Body of pancreas (tissue), 4 donors: ENCODE results near the gene PLEKHG4B. TPM values are rescaled to one million over a fixed set of nuclear protein-coding genes. Genes with fewer than 3 reads are reported as not detected.
"Not testable (repeated sequence)": the region's sequence is repeated elsewhere in the genome, so short reads cannot be mapped to it uniquely, and the experiment has no call there.

ENCODE experiments used
- ATAC-seq: fragments of 150-250 bp; one replicate; pipeline ENCODE4 v1.9.1; 2016
- DNase-seq, 4 donors: peaks; one replicate each; pipeline ENCODE4 v3.0.0-alpha.2; 2019
- H3K27ac ChIP-seq, 4 donors: fragments of 200-600 bp; sonication (generic); 1 replicate in 3 of 4; 2 replicates in 1 of 4; pipeline versions ENCODE4 v1.5.1 to v1.6.1; 2016 to 2019; ENCODE audit warnings: mild to moderate bottlenecking in 1 of 4, mixed read lengths in 1 of 4, moderate library complexity in 1 of 4
- H3K27me3 ChIP-seq, 2 donors: fragments of 200-600 bp; sonication (generic); one replicate each; pipeline ENCODE4 v1.6.0; 2016; ENCODE audit warnings: mild to moderate bottlenecking in 1 of 2
- H3K36me3 ChIP-seq, 2 donors: fragments of 200-600 bp; sonication (generic); replicated peaks in 1 of 2; 2 replicates each; pipeline ENCODE4 v1.5.1; 2016; ENCODE audit warnings: low read depth in 2 of 2; ENCODE audit not compliant: insufficient read depth in 1 of 2
- H3K4me1 ChIP-seq: fragments of 200-600 bp; sonication (generic); one replicate; pipeline ENCODE4 v1.6.0; 2016
- H3K4me3 ChIP-seq, 2 donors: fragments of 200-600 bp; sonication (generic); 1 replicate in 1 of 2; 2 replicates in 1 of 2; pipeline ENCODE4 v1.5.1; 2016 to 2019
- H3K9me3 ChIP-seq, 3 donors: fragments of 200-600 bp; sonication (generic); 1 replicate in 2 of 3; 2 replicates in 1 of 3; pipeline ENCODE4 v1.5.1; 2016
- CTCF ChIP-seq, 7 experiments: fragments of 450-650 bp in 4 of 7; fragments of 200-600 bp in 3 of 7; sonication (generic) in 3 of 7; IDR thresholded peaks; one replicate each; pipeline ENCODE4 v1.5.1; 2016 to 2019; ENCODE audit warnings: antibody characterized with exemption in 7 of 7
- POLR2A ChIP-seq, 3 donors: fragments of 450-650 bp; IDR thresholded peaks; one replicate each; pipeline ENCODE4 v1.6.1; 2016; ENCODE audit warnings: antibody characterized with exemption in 3 of 3, mild to moderate bottlenecking in 2 of 3
- WGBS, 2 donors: methylation state at CpG; one replicate each; pipeline ENCODE4 v1.1.5; 2017; 5-methylcytosine and 5-hydroxymethylcytosine counted together
- intact Hi-C: fragments of 100-400 bp; cut with DNase I; formaldehyde crosslinking; loops from one replicate; pipeline ENCODE4 v1.15.1; 2023
- total RNA-seq, 2 donors: library from RNA; depleted of rRNA; stranded (reverse); fragments of >200 nt; gene quantifications; one replicate each; pipeline ENCODE4 v1.1.0, GENCODE V29; 2016

The PLEKHG4B gene
- total RNA-seq, 2 donors from 2014 or later: 0.99 to 1.3 TPM

- Histone ChIP-seq H3K4me1 (peaks cover 15% of the 10 kb centered on the region), H3K4me3 (no peak overlapping the region), H3K27me3 (no peaks in the 10 kb centered on the region), H3K9me3 (no peaks in the 10 kb centered on the region), H3K27ac (no peak overlapping the region), H3K36me3 (no peaks in the 10 kb centered on the region)
- DNase-seq (peak in 1 of 4 donors; percentile 3), ATAC-seq (no peak)
- 71 to 79% methylated on average over 22 to 32 of the region's 33 CpGs for WGBS, 2 donors
- intact Hi-C loops: no loop called here
- no peak for TF ChIP-seq CTCF (IDR thresholded peaks at IDR 0.05)
- no peak for TF ChIP-seq POLR2A (IDR thresholded peaks at IDR 0.05)
These were observed 103.6 kb downstream of the PLEKHG4B start for GRCh38 chr5:195401-196160.

- ATAC-seq (no peak), DNase-seq (peak in 1 of 4 donors; percentile 8)
- intact Hi-C loops: no loop called here
- WGBS, 2 donors: 65 to 92% methylated on average over 3 to 8 of the region's 10 CpGs
- peaks cover 7% of the 10 kb centered on the region for H3K4me1 ChIP-seq
- no peaks in the 10 kb centered on the region for H3K27me3 ChIP-seq
- H3K9me3 ChIP-seq: no peaks in the 10 kb centered on the region
- H3K4me3 ChIP-seq: no peak overlapping the region
- H3K27ac ChIP-seq: no peak overlapping the region
- no peaks in the 10 kb centered on the region for H3K36me3 ChIP-seq
- TF ChIP-seq CTCF (IDR thresholded peaks at IDR 0.05) (no peak), POLR2A (IDR thresholded peaks at IDR 0.05) (no peak)
These were observed 104.4 kb downstream of the PLEKHG4B start for GRCh38 chr5:196350-196749.

GRCh38 chr5:197031-197430, 105.1 kb downstream of the PLEKHG4B start:
- H3K4me3 ChIP-seq, ATAC-seq, H3K36me3 ChIP-seq, H3K27ac ChIP-seq, H3K4me1 ChIP-seq, intact Hi-C loops, DNase-seq, H3K27me3 ChIP-seq, H3K9me3 ChIP-seq: not testable (repeated sequence)
- 49 to 54% methylated on average over 18 of the region's 18 CpGs for WGBS, 2 donors

- DNase-seq (no peak), ATAC-seq (no peak)
- intact Hi-C loops: no loop called here
- Histone ChIP-seq H3K4me3 (no peak overlapping the region), H3K36me3 (no peaks in the 10 kb centered on the region), H3K27ac (no peak overlapping the region), H3K27me3 (no peaks in the 10 kb centered on the region), H3K9me3 (no peaks in the 10 kb centered on the region), H3K4me1 (no peaks in the 10 kb centered on the region)
- TF ChIP-seq POLR2A (IDR thresholded peaks at IDR 0.05): no peak
- 77 to 84% methylated on average over 6 to 10 of the region's 12 CpGs for WGBS, 2 donors
These were observed 106.0 kb downstream of the PLEKHG4B start for GRCh38 chr5:197892-198489.

GRCh38 chr5:198516-199196, 106.7 kb downstream of the PLEKHG4B start:
- TF ChIP-seq POLR2A (IDR thresholded peaks at IDR 0.05) (no peak), CTCF (IDR thresholded peaks at IDR 0.05) (no peak)
- no peaks in the 10 kb centered on the region for H3K9me3 ChIP-seq
- H3K27ac ChIP-seq: no peak overlapping the region
- intact Hi-C loops: no loop called here
- ATAC-seq (no peak), DNase-seq (no peak)
- H3K4me1 ChIP-seq: no peaks in the 10 kb centered on the region
- 93 to 95% methylated on average over 18 to 20 of the region's 21 CpGs for WGBS, 2 donors
- no peaks in the 10 kb centered on the region for H3K27me3 ChIP-seq
- peaks cover 0 to 3% of the 10 kb centered on the region in 2 donors for H3K36me3 ChIP-seq
- H3K4me3 ChIP-seq: no peak overlapping the region
